ENCODE results near the gene HOXA9.

Gene HOXA9

DNA sequence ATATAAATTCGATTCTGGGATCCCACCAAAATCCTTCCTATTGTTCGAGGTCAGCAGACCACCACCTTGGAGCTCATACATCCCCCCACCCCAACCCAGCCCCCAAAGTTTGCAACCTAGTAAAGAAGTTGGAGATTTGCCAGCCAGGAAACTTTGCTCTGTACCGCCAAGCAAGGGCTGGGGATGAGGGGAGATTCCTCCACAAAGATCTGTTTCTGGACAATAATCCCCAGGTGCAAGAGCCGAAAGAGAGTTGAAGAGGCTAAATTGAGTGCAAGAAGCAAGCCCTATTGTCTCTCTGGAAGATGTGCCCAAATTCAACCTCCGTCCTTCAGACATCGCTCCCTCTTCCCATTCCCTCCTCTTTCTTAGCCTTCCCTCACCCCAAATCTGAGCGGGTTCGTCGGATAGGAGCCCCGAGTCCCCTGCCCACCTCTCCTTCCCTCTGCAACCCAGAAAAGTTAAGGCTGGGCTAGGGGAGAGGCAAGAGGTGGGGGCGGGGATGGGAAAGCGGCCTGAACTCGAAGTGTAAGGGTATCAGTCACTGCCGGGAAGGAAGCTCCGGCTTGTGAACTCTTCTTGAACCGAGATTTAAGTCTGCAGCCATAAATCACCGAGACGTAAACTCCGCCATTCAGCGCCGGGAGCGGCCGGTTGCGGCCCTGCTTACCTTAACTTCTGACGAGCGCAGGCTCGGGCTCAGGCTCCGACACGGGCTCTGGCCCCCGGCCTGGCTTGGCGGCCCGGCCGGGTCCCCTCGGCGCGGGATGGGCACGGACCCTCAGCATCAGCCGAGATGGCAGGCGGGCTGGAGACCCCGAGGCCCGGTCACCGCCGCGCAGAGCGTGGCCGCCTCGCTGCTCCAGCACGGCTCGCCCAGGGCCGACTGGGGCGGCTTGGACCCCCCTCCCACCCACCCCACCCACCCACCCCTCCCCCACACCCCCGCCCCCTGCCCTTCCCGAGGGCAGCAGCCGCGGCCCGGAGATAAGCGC, 52.1 kb downstream of the HOXA9 start:
- Histone ChIP-seq H3K36me3 (replicated peaks; ENCODE audit: insufficient read depth, low read length) (no peaks in the 10 kb centered on the region), H3K79me2 (ENCODE audit: low read length) (no peaks in the 10 kb centered on the region), H3K4me3 (ENCODE audit: low read length) (no peak overlapping the region), H3K27me3 (replicated peaks; ENCODE audit: insufficient read depth, low read length) (peaks cover 30% of the 10 kb centered on the region; the same call in 1 of the 2 replicates), H3F3A (ENCODE audit: insufficient read depth, low read length) (no peaks in the 10 kb centered on the region), H3K27ac (ENCODE audit: low read length) (no peak overlapping the region), H3K4me2 (ENCODE audit: low read depth, low read length) (no peak overlapping the region), H2AFZ (ENCODE audit: low read length) (no peak overlapping the region), H3K9me3 (replicated peaks; ENCODE audit: insufficient read depth, low read length) (no peaks in the 10 kb centered on the region), H4K20me1 (ENCODE audit: insufficient read depth, low read length) (no peaks in the 10 kb centered on the region), H3K9ac (ENCODE audit: low read length) (no peak overlapping the region), H3K9me2 (replicated peaks; ENCODE audit: insufficient read depth, low read length) (no peaks in the 10 kb centered on the region), H3K4me1 (ENCODE audit: low read length) (no peaks in the 10 kb centered on the region)
- DNase-seq = no peak
- TF ChIP-seq EZH2phosphoT487 (IDR thresholded peaks at IDR 0.05; ENCODE audit: low read length) (no peak), EZH2 (optimal IDR thresholded peaks at IDR 0.05; ENCODE audit: low read depth, low read length) (no peak)
- TF ChIP-seq, protein P1, sequence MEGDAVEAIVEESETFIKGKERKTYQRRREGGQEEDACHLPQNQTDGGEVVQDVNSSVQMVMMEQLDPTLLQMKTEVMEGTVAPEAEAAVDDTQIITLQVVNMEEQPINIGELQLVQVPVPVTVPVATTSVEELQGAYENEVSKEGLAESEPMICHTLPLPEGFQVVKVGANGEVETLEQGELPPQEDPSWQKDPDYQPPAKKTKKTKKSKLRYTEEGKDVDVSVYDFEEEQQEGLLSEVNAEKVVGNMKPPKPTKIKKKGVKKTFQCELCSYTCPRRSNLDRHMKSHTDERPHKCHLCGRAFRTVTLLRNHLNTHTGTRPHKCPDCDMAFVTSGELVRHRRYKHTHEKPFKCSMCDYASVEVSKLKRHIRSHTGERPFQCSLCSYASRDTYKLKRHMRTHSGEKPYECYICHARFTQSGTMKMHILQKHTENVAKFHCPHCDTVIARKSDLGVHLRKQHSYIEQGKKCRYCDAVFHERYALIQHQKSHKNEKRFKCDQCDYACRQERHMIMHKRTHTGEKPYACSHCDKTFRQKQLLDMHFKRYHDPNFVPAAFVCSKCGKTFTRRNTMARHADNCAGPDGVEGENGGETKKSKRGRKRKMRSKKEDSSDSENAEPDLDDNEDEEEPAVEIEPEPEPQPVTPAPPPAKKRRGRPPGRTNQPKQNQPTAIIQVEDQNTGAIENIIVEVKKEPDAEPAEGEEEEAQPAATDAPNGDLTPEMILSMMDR (IDR thresholded peaks at IDR 0.05; ENCODE audit: low read length) = no peak

Data from MM.1S (cell line).